ENCODE measurements around the gene NPFFR1.

The NPFFR1 gene

DNA sequence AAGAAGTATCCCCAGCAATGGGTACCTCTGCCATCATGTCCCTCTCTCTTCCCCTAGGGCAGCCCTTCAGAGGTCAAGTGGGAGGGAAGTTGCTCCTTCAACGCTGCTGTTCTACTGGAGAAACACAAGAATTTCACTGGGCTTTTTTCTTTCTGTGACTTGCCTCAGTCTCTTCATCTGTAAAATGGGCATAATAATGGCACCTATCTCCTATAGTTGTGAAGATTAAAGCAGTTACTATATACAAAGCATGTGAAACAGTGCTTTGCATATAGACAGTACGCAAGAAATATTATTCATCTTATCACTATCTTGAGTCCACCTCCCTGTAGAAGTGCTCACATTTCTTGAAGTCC is 1.6 kb upstream of the NPFFR1 start:
- Mint-ChIP-seq H3K27ac (no peak overlapping the region), H3K27me3 (ENCODE audit: low read depth) (peaks cover 61% of the 10 kb centered on the region), H3K9me3 (peaks cover 5% of the 10 kb centered on the region), H3K4me1 (ENCODE audit: low read depth) (no peaks in the 10 kb centered on the region), H3K36me3 (ENCODE audit: low read depth) (no peaks in the 10 kb centered on the region), H3K4me3 (no peak overlapping the region)

- Mint-ChIP-seq H3K4me1 (ENCODE audit: low read depth) (no peaks in the 10 kb centered on the region), H3K9me3 (peaks cover 5% of the 10 kb centered on the region), H3K27me3 (ENCODE audit: low read depth) (peaks cover 68% of the 10 kb centered on the region), H3K36me3 (ENCODE audit: low read depth) (no peaks in the 10 kb centered on the region), H3K27ac (no peak overlapping the region), H3K4me3 (no peak overlapping the region)
These were observed 1.0 kb upstream of the NPFFR1 start for GRCh38 chr10:70284542-70285475.

DNA sequence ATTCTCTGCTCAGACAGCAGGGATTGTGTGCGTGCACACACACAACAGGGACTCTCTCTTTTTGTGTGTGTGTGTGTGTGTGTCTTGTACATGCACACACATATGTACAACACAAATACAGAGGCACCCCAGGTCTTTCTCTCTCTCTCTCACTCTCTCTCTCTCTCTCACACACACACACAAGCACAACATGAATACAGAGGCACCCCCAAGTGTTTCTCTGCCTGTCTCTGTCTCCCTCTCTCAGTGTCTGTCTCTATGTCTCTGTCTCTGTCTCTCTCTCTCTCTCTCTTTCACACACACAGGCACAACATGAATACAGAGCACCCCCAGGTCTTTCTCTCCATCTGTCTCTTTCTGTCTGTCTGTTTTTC is 746 bp downstream of the NPFFR1 start:
- H3K27me3 Mint-ChIP-seq (ENCODE audit: low read depth) = peaks cover 71% of the 10 kb centered on the region
- H3K9me3 Mint-ChIP-seq = peaks cover 5% of the 10 kb centered on the region
- no peak overlapping the region for H3K4me3 Mint-ChIP-seq
- H3K27ac Mint-ChIP-seq = no peak overlapping the region
- H3K4me1 Mint-ChIP-seq (ENCODE audit: low read depth) = no peaks in the 10 kb centered on the region
- no peaks in the 10 kb centered on the region for H3K36me3 Mint-ChIP-seq (ENCODE audit: low read depth)

- no peaks in the 10 kb centered on the region for H3K36me3 Mint-ChIP-seq (ENCODE audit: low read depth)
- no peak overlapping the region for H3K4me3 Mint-ChIP-seq
- H3K27ac Mint-ChIP-seq = no peak overlapping the region
- peaks cover 5% of the 10 kb centered on the region for H3K9me3 Mint-ChIP-seq
- peaks cover 68% of the 10 kb centered on the region for H3K27me3 Mint-ChIP-seq (ENCODE audit: low read depth)
- no peaks in the 10 kb centered on the region for H3K4me1 Mint-ChIP-seq (ENCODE audit: low read depth)
These were observed 2.2 kb downstream of the NPFFR1 start for GRCh38 chr10:70281609-70282008.

DNA sequence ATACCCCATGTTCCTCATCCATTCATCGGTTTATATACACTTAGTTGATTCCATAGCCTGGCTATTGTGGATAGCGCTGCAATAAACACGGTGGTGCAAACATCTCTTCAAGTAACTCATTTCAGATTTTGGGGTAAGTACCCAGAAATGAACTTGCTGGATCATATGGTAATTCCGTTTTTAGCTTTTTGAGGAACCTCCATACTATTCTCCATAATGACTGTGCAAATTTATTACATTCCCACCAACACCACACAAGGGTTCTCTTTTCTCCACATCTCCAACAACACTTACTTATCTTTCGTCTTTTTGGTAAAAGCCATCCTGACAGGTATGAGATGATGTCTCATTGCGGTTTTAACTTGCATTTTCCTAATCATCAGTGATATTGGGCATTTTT is 3.7 kb downstream of the NPFFR1 start:
- no peaks in the 10 kb centered on the region for H3K4me1 Mint-ChIP-seq (ENCODE audit: low read depth)
- peaks cover 55% of the 10 kb centered on the region for H3K27me3 Mint-ChIP-seq (ENCODE audit: low read depth)
- H3K36me3 Mint-ChIP-seq (ENCODE audit: low read depth) = no peaks in the 10 kb centered on the region
- no peak overlapping the region for H3K4me3 Mint-ChIP-seq
- H3K27ac Mint-ChIP-seq = no peak overlapping the region
- H3K9me3 Mint-ChIP-seq = peaks cover 14% of the 10 kb centered on the region

- Mint-ChIP-seq H3K4me3 (no peak overlapping the region), H3K9me3 (peaks cover 11% of the 10 kb centered on the region), H3K27me3 (ENCODE audit: low read depth) (peaks cover 33% of the 10 kb centered on the region), H3K4me1 (ENCODE audit: low read depth) (peaks cover 6% of the 10 kb centered on the region), H3K27ac (no peak overlapping the region), H3K36me3 (ENCODE audit: low read depth) (no peaks in the 10 kb centered on the region)
These were observed 6.3 kb downstream of the NPFFR1 start for GRCh38 chr10:70277396-70278030.

GRCh38 chr10:70274643-70275042 is 9.2 kb downstream of the NPFFR1 start:
- Mint-ChIP-seq H3K36me3 (ENCODE audit: low read depth) (no peaks in the 10 kb centered on the region), H3K27me3 (ENCODE audit: low read depth) (peaks cover 6% of the 10 kb centered on the region), H3K27ac (no peak overlapping the region), H3K9me3 (peaks cover 11% of the 10 kb centered on the region), H3K4me3 (no peak overlapping the region), H3K4me1 (ENCODE audit: low read depth) (peaks cover 24% of the 10 kb centered on the region)

DNA sequence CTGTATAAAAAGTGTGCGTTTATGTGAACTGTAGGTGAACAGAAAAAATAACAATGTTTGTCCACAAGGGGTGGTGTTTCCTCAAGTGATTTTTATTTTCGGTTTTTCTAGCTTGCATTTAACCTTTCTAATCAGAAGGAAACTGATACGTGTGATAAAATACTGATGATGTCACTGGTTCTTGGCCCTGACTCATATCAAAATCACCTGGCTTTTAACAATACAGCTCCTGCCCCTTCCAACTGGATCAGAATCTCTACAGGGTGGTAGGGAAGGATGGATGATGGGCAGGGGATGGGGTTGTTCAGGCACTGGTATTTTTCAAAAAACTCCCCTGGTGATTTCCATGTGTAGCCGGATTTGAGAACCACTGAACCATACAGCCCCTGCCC is 10.9 kb downstream of the NPFFR1 start:
- H3K4me3 Mint-ChIP-seq = no peak overlapping the region
- peaks cover 11% of the 10 kb centered on the region for H3K9me3 Mint-ChIP-seq
- no peaks in the 10 kb centered on the region for H3K36me3 Mint-ChIP-seq (ENCODE audit: low read depth)
- H3K4me1 Mint-ChIP-seq (ENCODE audit: low read depth) = peaks cover 24% of the 10 kb centered on the region
- H3K27ac Mint-ChIP-seq = no peak overlapping the region
- H3K27me3 Mint-ChIP-seq (ENCODE audit: low read depth) = peaks cover 5% of the 10 kb centered on the region

GRCh38 chr10:70271996-70272924 is 11.5 kb downstream of the NPFFR1 start:
- Mint-ChIP-seq H3K4me3 (peak overlapping the region; percentile 12), H3K9me3 (peaks cover 11% of the 10 kb centered on the region), H3K27ac (peak overlapping the region; percentile 15), H3K36me3 (ENCODE audit: low read depth) (no peaks in the 10 kb centered on the region), H3K27me3 (ENCODE audit: low read depth) (peaks cover 5% of the 10 kb centered on the region), H3K4me1 (ENCODE audit: low read depth) (peaks cover 26% of the 10 kb centered on the region)

- no peaks in the 10 kb centered on the region for H3K27me3 Mint-ChIP-seq (ENCODE audit: low read depth)
These were observed 12.9 kb downstream of the NPFFR1 start for GRCh38 chr10:70270952-70271351.

DNA sequence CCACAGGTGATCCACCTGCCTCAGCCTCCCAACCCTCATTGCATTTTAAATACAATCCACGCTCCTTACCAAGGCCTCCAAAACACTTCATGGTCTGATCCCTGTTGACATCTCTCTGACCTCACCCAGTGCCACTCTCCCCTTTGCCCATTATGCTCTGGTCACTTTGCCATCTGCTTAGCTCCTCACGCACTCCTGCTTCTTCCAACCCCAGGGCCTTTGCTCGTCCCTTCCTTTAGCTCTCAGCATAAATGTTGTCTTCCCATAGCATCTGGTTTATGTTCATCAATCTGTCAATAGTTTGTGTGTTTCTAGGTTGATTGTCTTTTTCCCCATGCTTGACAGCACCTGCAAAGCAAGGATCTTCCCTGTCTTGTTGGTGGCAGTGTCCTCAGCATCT is 14.1 kb downstream of the NPFFR1 start:
- no peaks in the 10 kb centered on the region for H3K27me3 Mint-ChIP-seq (ENCODE audit: low read depth)
- no peak overlapping the region for H3K4me3 Mint-ChIP-seq
- no peaks in the 10 kb centered on the region for H3K36me3 Mint-ChIP-seq (ENCODE audit: low read depth)
- no peaks in the 10 kb centered on the region for H3K9me3 Mint-ChIP-seq
- H3K4me1 Mint-ChIP-seq (ENCODE audit: low read depth) = peaks cover 35% of the 10 kb centered on the region
- no peak overlapping the region for H3K27ac Mint-ChIP-seq

More at GRCh38 chr10:70270952-70271351, 12.9 kb downstream of the NPFFR1 start:
- Mint-ChIP-seq H3K36me3 (ENCODE audit: low read depth) (no peaks in the 10 kb centered on the region), H3K4me3 (no peak overlapping the region), H3K9me3 (peaks cover 9% of the 10 kb centered on the region), H3K27ac (peak overlapping the region; percentile 58), H3K4me1 (ENCODE audit: low read depth) (peaks cover 34% of the 10 kb centered on the region)

DNA sequence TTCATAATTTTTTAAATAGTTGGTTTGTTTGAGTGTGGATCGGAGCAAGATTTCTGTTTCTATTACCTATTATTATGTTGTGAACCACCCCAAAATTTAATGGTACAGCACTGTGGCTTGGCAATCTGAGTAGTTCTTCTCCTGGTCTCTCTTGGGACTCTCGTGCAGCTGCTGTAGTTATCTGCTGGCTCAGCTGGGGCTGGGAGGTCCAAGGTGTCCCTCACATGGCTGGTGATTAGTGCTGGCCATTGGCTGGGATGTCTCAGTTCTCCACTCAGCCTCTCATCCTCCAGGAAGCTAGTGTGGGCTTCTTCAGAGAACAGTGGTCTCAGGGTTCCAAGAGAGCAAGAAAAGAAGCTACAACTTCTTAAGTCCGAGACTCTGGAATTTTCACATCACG is 15.4 kb downstream of the NPFFR1 start:
- peaks cover 4% of the 10 kb centered on the region for H3K27me3 Mint-ChIP-seq (ENCODE audit: low read depth)
- H3K4me3 Mint-ChIP-seq = no peak overlapping the region
- no peak overlapping the region for H3K27ac Mint-ChIP-seq

GRCh38 chr10:70267161-70267933 is 16.5 kb downstream of the NPFFR1 start:
- H3K4me3 Mint-ChIP-seq = no peak overlapping the region
- H3K4me1 Mint-ChIP-seq (ENCODE audit: low read depth) = peaks cover 28% of the 10 kb centered on the region
- no peaks in the 10 kb centered on the region for H3K9me3 Mint-ChIP-seq
- H3K27me3 Mint-ChIP-seq (ENCODE audit: low read depth) = peaks cover 4% of the 10 kb centered on the region
- H3K36me3 Mint-ChIP-seq (ENCODE audit: low read depth) = no peaks in the 10 kb centered on the region
- H3K27ac Mint-ChIP-seq = no peak overlapping the region

More for the DNA sequence above, 15.4 kb downstream of the NPFFR1 start:
- H3K4me1 Mint-ChIP-seq (ENCODE audit: low read depth) = peaks cover 35% of the 10 kb centered on the region
- H3K36me3 Mint-ChIP-seq (ENCODE audit: low read depth) = no peaks in the 10 kb centered on the region
- H3K9me3 Mint-ChIP-seq = no peaks in the 10 kb centered on the region

DNA sequence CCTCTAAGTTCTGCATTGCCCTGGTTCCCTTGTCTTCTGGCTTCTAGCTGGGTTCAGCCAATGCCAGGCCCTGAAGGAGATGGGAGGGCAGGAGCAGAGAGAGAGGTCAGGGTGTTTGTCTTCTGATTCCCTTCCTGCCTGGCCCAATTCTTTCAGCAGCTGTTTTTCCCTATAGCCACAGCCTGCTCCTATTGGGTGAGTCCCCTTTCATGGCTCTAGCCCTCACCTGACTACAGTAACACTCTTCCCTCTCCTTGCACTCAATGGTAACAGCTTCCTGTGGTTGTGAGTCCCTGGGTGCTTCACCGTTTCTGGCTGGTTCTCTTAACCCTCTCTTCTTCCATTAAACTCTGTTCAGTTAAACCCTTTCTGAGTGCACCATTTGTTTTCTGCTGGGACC is 17.1 kb downstream of the NPFFR1 start:
- no peak overlapping the region for H3K4me3 Mint-ChIP-seq
- peaks cover 4% of the 10 kb centered on the region for H3K27me3 Mint-ChIP-seq (ENCODE audit: low read depth)
- H3K4me1 Mint-ChIP-seq (ENCODE audit: low read depth) = peaks cover 24% of the 10 kb centered on the region
- H3K36me3 Mint-ChIP-seq (ENCODE audit: low read depth) = no peaks in the 10 kb centered on the region
- no peak overlapping the region for H3K27ac Mint-ChIP-seq
- H3K9me3 Mint-ChIP-seq = peaks cover 4% of the 10 kb centered on the region
